ENCODE results near the gene ASPSCR1. TPM values are rescaled to one million over a fixed set of nuclear protein-coding genes. Genes with fewer than 3 reads are reported as not detected.
A peak's percentile ranks its signal among the peaks of the same experiment; 100 is the strongest.

ASPSCR1 gene
- total and polyA plus RNA-seq, 4 donors = 15.0 to 108 (median 30.4) TPM

- 76 to 83% methylated on average over 6 of the region's 6 CpGs for WGBS, 2 donors
- no peak overlapping the region for H3K27ac ChIP-seq (ENCODE audit: low read depth in 1 of 2, low read length in 2 of 2)
- ATAC-seq (ENCODE audit: low FRiP score) = no peak
- no peak for DNase-seq
- no peaks in the 10 kb centered on the region for H3K27me3 ChIP-seq (ENCODE audit: control insufficient read depth in 1 of 2, insufficient read depth in 2 of 2, low read length in 1 of 2)
- intact Hi-C loops (cut with DNase I) = no loop called here
- H3K4me1 ChIP-seq (ENCODE audit: control insufficient read depth in 1 of 2, insufficient read depth in 2 of 2, low read length in 2 of 2) = no peaks in the 10 kb centered on the region
- no peak overlapping the region for H3K4me3 ChIP-seq (ENCODE audit: low read length in 2 of 2)
- H3K36me3 ChIP-seq (ENCODE audit: control insufficient read depth in 1 of 2, insufficient read depth in 2 of 2, low read length in 1 of 2) = no peaks in the 10 kb centered on the region
- H3K9me3 ChIP-seq (ENCODE audit: control insufficient read depth, low read length) = no peaks in the 10 kb centered on the region
These were observed 29.7 kb downstream of the ASPSCR1 start for GRCh38 chr17:82007228-82007494.

GRCh38 chr17:82007495-82008257 lies 30.2 kb downstream of the ASPSCR1 start:
- H3K36me3 ChIP-seq (ENCODE audit: control insufficient read depth in 1 of 2, insufficient read depth in 2 of 2, low read length in 1 of 2) = no peaks in the 10 kb centered on the region
- H3K27ac ChIP-seq (ENCODE audit: low read depth in 1 of 2, low read length in 2 of 2) = no peak overlapping the region
- ATAC-seq (ENCODE audit: low FRiP score) (no peak), DNase-seq (no peak)
- H3K4me1 ChIP-seq (ENCODE audit: control insufficient read depth in 1 of 2, insufficient read depth in 2 of 2, low read length in 2 of 2) = no peaks in the 10 kb centered on the region
- intact Hi-C loops (cut with DNase I) = no loop called here
- no peaks in the 10 kb centered on the region for H3K27me3 ChIP-seq (ENCODE audit: control insufficient read depth in 1 of 2, insufficient read depth in 2 of 2, low read length in 1 of 2)
- no peak overlapping the region for H3K4me3 ChIP-seq (ENCODE audit: low read length in 2 of 2)
- H3K9me3 ChIP-seq (ENCODE audit: control insufficient read depth, low read length) = no peaks in the 10 kb centered on the region
- 64% methylated on average over 30 of the region's 30 CpGs for WGBS, 2 donors

GRCh38 chr17:82008258-82008940 lies 31.0 kb downstream of the ASPSCR1 start:
- no peak for DNase-seq
- H3K27me3 ChIP-seq (ENCODE audit: control insufficient read depth in 1 of 2, insufficient read depth in 2 of 2, low read length in 1 of 2) = no peaks in the 10 kb centered on the region
- H3K27ac ChIP-seq (ENCODE audit: low read depth in 1 of 2, low read length in 2 of 2) = no peak overlapping the region
- H3K4me1 ChIP-seq (ENCODE audit: control insufficient read depth in 1 of 2, insufficient read depth in 2 of 2, low read length in 2 of 2) = no peaks in the 10 kb centered on the region
- WGBS, 2 donors = 92% methylated on average over 25 to 26 of the region's 26 CpGs
- no peaks in the 10 kb centered on the region for H3K36me3 ChIP-seq (ENCODE audit: control insufficient read depth in 1 of 2, insufficient read depth in 2 of 2, low read length in 1 of 2)
- no peak for ATAC-seq (ENCODE audit: low FRiP score)
- H3K4me3 ChIP-seq (ENCODE audit: low read length in 2 of 2) = no peak overlapping the region
- intact Hi-C loops (cut with DNase I) = no loop called here
- no peaks in the 10 kb centered on the region for H3K9me3 ChIP-seq (ENCODE audit: control insufficient read depth, low read length)

GRCh38 chr17:82008941-82009405 lies 31.5 kb downstream of the ASPSCR1 start:
- Histone ChIP-seq H3K27ac (ENCODE audit: low read depth in 1 of 2, low read length in 2 of 2) (no peak overlapping the region), H3K4me1 (ENCODE audit: control insufficient read depth in 1 of 2, insufficient read depth in 2 of 2, low read length in 2 of 2) (no peaks in the 10 kb centered on the region), H3K27me3 (ENCODE audit: control insufficient read depth in 1 of 2, insufficient read depth in 2 of 2, low read length in 1 of 2) (no peaks in the 10 kb centered on the region), H3K4me3 (ENCODE audit: low read length in 2 of 2) (no peak overlapping the region), H3K9me3 (ENCODE audit: control insufficient read depth, low read length) (no peaks in the 10 kb centered on the region), H3K36me3 (ENCODE audit: control insufficient read depth in 1 of 2, insufficient read depth in 2 of 2, low read length in 1 of 2) (no peaks in the 10 kb centered on the region)
- ATAC-seq (ENCODE audit: low FRiP score) (no peak), DNase-seq (no peak)
- 92 to 93% methylated on average over 26 to 28 of the region's 28 CpGs for WGBS, 2 donors
- intact Hi-C loops (cut with DNase I) = no loop called here

GRCh38 chr17:82009413-82009812 lies 32.0 kb downstream of the ASPSCR1 start:
- no peaks in the 10 kb centered on the region for H3K4me1 ChIP-seq (ENCODE audit: control insufficient read depth in 1 of 2, insufficient read depth in 2 of 2, low read length in 2 of 2)
- H3K4me3 ChIP-seq (ENCODE audit: low read length in 2 of 2) = no peak overlapping the region
- H3K27me3 ChIP-seq (ENCODE audit: control insufficient read depth in 1 of 2, insufficient read depth in 2 of 2, low read length in 1 of 2) = no peaks in the 10 kb centered on the region
- WGBS, 2 donors = 89 to 94% methylated on average over 15 of the region's 15 CpGs
- no peaks in the 10 kb centered on the region for H3K9me3 ChIP-seq (ENCODE audit: control insufficient read depth, low read length)
- ATAC-seq (ENCODE audit: low FRiP score) (no peak), DNase-seq (no peak)
- no peak overlapping the region for H3K27ac ChIP-seq (ENCODE audit: low read depth in 1 of 2, low read length in 2 of 2)
- H3K36me3 ChIP-seq (ENCODE audit: control insufficient read depth in 1 of 2, insufficient read depth in 2 of 2, low read length in 1 of 2) = no peaks in the 10 kb centered on the region
- intact Hi-C loops (cut with DNase I) = no loop called here

- DNase-seq (no peak), ATAC-seq (ENCODE audit: low FRiP score) (no peak)
- Histone ChIP-seq H3K27ac (ENCODE audit: low read depth in 1 of 2, low read length in 2 of 2) (no peak overlapping the region), H3K36me3 (ENCODE audit: control insufficient read depth in 1 of 2, insufficient read depth in 2 of 2, low read length in 1 of 2) (no peaks in the 10 kb centered on the region), H3K27me3 (ENCODE audit: control insufficient read depth in 1 of 2, insufficient read depth in 2 of 2, low read length in 1 of 2) (no peaks in the 10 kb centered on the region), H3K9me3 (ENCODE audit: control insufficient read depth, low read length) (no peaks in the 10 kb centered on the region), H3K4me1 (ENCODE audit: control insufficient read depth in 1 of 2, insufficient read depth in 2 of 2, low read length in 2 of 2) (no peaks in the 10 kb centered on the region), H3K4me3 (ENCODE audit: low read length in 2 of 2) (no peak overlapping the region)
- intact Hi-C loops (cut with DNase I) = no loop called here
- 94% methylated on average over 39 of the region's 39 CpGs for WGBS, 2 donors
These were observed 33.4 kb downstream of the ASPSCR1 start for GRCh38 chr17:82010575-82011525.

- DNase-seq (no peak), ATAC-seq (ENCODE audit: low FRiP score) (no peak)
- Histone ChIP-seq H3K27me3 (ENCODE audit: control insufficient read depth in 1 of 2, insufficient read depth in 2 of 2, low read length in 1 of 2) (no peaks in the 10 kb centered on the region), H3K4me1 (ENCODE audit: control insufficient read depth in 1 of 2, insufficient read depth in 2 of 2, low read length in 2 of 2) (no peaks in the 10 kb centered on the region), H3K4me3 (ENCODE audit: low read length in 2 of 2) (no peak overlapping the region), H3K27ac (ENCODE audit: low read depth in 1 of 2, low read length in 2 of 2) (no peak overlapping the region), H3K9me3 (ENCODE audit: control insufficient read depth, low read length) (no peaks in the 10 kb centered on the region), H3K36me3 (ENCODE audit: control insufficient read depth in 1 of 2, insufficient read depth in 2 of 2, low read length in 1 of 2) (no peaks in the 10 kb centered on the region)
- intact Hi-C loops (cut with DNase I) = no loop called here
- WGBS, 2 donors = 93 to 96% methylated on average over 15 to 19 of the region's 19 CpGs
These were observed 34.3 kb downstream of the ASPSCR1 start for GRCh38 chr17:82011617-82012187.

GRCh38 chr17:82012261-82012639 lies 34.8 kb downstream of the ASPSCR1 start:
- H3K27ac ChIP-seq (ENCODE audit: low read depth in 1 of 2, low read length in 2 of 2) = peak overlapping the region in 1 of 2 donors; percentile 4
- 86 to 92% methylated on average over 18 to 20 of the region's 20 CpGs for WGBS, 2 donors

More at GRCh38 chr17:82012261-82012639, 34.8 kb downstream of the ASPSCR1 start:
- ATAC-seq (ENCODE audit: low FRiP score) = no peak
- no peak for DNase-seq
- Histone ChIP-seq H3K27me3 (ENCODE audit: control insufficient read depth in 1 of 2, insufficient read depth in 2 of 2, low read length in 1 of 2) (no peaks in the 10 kb centered on the region), H3K4me3 (ENCODE audit: low read length in 2 of 2) (no peak overlapping the region), H3K9me3 (ENCODE audit: control insufficient read depth, low read length) (no peaks in the 10 kb centered on the region), H3K4me1 (ENCODE audit: control insufficient read depth in 1 of 2, insufficient read depth in 2 of 2, low read length in 2 of 2) (no peaks in the 10 kb centered on the region), H3K36me3 (ENCODE audit: control insufficient read depth in 1 of 2, insufficient read depth in 2 of 2, low read length in 1 of 2) (no peaks in the 10 kb centered on the region)
- intact Hi-C loops (cut with DNase I) = no loop called here

Data from aorta (tissue), 5 donors.